ENCODE measurements around the gene MAN1B1.

The MAN1B1 gene

GRCh38 chr9:137069508-137070091 lies 17.2 kb upstream of the MAN1B1 start:
- DNase-seq, result no peak

DNA sequence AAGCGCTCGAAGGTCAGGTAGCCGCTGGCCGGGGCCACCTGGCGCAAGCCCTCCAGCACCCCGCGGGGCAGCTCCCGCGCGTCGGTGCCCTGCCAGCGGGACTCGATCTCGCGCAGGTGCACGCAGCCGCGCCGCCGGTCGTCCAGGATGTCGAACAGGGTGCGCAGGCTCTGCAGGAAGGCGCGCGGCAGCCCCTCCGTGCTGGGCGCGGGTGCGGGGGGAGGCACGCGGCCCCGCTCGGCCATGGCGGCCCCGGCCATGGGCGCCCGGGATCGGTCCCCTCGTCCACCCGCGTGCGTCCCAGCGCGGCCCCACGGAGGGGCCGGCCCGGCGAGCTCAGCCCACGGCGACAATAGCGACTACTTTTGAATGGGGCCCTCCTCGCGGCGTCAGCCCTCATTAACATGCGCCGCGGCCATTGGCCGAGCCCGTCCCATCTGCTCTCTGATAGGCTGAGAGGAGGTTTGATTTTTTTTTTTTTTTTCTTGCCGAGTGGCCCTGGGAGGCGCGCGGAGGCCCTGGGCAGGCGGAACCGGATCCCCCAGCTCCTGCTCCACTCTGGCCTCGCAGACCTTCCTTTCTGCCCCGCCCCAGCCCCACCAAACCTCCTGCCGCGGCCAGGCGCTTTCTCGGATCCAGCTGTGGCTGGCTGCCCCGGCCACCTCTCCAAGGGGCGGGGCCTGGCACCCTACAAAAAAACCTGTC lies 16.4 kb upstream of the MAN1B1 start, which contains the start of gene SAPCD2:
SAPCD2 (minus strand) TSS at position 357 of the 705 bp plus-strand sequence; CDS start at position 260, 97 bp downstream.
- peak; percentile 86 for DNase-seq

GRCh38 chr9:137070906-137071275 lies 15.9 kb upstream of the MAN1B1 start:
- no peak for DNase-seq

- no peak for DNase-seq
These were observed 15.5 kb upstream of the MAN1B1 start for GRCh38 chr9:137071282-137071681.

GRCh38 chr9:137073992-137074399 lies 12.8 kb upstream of the MAN1B1 start:
- DNase-seq, result no peak

DNA sequence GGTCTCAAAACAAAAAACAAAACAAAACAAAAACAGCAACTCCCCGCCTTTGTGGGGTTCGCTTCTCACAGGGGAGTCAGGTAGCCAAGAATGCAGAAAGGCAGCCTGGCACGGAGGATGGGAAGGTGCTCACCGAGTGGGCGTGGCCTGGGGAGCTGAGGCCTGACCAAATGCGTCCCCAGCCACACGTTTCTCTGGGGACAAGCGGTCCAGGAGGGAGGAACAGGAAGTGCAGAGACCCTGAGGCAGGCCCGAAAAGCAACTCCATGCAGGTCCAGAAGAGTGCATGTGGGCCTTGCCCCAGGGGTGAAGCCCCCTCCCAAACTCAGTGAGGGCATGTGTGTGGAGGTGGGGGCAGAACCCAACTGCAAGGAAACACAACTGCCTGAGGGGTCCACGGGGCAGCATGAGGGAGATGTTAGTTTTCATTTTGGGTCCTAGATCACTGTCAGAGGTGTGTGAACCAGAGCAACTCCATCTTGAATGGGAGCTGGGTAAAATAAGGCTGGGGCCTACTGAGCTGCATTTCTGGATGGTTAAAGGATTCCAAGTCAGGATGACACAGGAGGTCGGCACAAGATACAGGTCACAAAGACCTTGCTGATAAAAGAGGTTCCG lies 12.0 kb upstream of the MAN1B1 start:
- no peak for DNase-seq

DNA sequence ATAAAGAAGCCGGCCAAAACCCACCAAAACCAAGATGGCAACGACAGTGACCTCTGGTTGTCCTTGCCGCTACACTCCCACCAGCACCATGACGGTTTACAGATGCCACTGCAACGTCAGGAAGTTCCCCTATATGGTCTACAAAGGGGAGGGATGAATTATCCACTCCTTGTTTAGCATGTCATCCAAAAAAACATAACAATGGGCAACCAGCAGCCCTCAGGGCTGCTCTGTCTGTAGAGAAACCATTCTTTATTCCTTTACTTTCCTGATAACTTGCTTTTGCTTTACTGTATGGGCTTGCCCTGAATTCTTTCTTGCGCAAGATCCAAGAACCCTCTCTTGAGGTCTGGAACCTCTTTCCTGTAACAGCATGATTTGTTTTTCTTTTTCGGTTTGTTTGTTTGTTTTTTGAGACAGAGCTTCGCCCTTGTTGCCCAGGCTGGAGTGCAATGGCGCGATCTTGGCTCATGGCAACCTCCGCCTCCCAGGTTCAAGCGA lies 11.5 kb upstream of the MAN1B1 start:
- no peak for DNase-seq

DNA sequence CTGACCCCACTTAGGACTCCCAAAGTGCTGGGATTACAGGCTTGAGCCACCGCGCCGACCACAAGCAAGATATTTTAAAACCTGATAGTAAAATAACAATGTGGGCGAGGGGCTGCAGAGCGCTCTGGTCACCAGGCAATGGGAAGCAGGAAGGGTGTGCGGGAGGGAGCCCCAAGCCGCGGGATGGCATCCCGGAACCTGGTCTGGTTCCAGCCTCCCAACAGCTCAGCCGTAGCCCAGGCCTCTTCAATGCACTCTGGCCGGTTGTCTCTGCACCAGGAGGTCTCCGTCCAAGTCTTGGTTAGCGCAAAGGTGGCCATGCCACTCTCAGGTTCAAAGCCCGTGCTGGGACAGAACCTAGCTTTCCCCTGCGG lies 10.2 kb upstream of the MAN1B1 start:
- DNase-seq, result no peak

DNA sequence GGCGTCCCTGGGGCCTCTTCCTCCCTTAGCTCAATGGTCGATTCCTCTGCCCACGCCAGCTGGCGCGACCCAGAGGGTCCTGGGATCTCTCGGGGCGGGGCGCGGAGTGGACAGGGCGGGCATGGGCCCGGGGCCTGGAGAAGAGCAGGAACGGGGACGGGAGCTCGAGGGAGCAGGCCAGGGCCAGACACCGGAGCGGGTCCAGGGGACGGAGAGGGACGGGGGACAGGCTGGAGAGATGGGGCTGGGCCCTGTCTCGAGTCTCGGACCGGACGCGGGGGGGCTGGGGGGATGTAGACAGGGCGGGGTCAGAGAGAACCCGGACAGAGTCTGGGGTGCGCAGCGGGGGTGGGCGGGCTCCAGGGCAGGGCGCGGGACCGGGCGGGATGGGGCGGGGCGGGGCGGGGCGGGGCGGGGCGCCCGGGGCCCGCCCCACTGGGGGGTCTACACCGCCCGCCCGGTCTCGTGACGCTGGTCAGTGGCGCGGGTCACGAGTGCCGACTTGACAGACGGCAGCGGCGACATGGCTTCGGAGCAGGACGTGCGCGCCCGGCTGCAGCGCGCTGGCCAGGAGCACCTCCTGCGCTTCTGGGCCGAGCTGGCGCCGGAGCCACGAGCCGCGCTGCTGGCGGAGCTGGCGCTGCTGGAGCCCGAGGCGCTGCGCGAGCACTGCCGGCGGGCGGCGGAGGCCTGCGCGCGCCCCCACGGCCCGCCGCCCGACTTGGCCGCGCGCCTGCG lies 9.6 kb upstream of the MAN1B1 start, which contains the start of gene UAP1L1:
UAP1L1 (plus strand) TSS at position 508 of the 738 bp plus-strand sequence; CDS start at position 524, 16 bp downstream.
- DNase-seq, result no peak

GRCh38 chr9:137077758-137078693 lies 8.8 kb upstream of the MAN1B1 start:
- no peak for DNase-seq

DNA sequence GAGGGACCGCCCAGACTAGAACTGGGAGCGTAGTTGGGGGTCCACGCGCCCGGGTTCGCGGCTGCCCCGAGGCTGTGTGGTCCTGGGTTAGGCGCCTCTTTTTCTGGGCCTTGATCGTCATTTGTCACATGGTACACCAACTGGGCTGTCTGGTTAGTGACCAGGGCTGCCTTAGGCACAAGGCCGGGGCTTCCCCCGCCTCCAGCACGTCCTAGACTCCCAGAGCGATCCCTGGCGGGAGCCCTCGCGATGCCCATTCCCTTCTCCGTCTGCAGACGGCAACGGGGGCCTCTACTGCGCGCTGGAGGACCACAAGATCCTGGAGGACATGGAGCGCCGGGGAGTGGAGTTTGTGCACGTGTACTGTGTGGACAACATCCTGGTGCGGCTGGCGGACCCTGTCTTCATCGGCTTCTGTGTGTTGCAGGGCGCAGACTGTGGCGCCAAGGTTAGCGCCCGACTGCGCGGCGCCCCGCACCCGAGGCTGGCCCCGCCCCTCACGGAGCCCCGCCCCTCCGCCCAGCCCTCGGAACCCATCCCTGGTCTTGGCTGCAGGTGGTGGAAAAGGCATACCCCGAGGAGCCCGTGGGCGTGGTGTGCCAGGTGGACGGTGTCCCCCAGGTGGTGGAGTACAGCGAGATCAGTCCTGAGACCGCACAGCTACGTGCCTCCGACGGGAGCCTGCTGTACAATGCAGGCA lies 7.9 kb upstream of the MAN1B1 start:
- no peak for DNase-seq

GRCh38 chr9:137079401-137079787 lies 7.4 kb upstream of the MAN1B1 start:
- no peak for DNase-seq

DNA sequence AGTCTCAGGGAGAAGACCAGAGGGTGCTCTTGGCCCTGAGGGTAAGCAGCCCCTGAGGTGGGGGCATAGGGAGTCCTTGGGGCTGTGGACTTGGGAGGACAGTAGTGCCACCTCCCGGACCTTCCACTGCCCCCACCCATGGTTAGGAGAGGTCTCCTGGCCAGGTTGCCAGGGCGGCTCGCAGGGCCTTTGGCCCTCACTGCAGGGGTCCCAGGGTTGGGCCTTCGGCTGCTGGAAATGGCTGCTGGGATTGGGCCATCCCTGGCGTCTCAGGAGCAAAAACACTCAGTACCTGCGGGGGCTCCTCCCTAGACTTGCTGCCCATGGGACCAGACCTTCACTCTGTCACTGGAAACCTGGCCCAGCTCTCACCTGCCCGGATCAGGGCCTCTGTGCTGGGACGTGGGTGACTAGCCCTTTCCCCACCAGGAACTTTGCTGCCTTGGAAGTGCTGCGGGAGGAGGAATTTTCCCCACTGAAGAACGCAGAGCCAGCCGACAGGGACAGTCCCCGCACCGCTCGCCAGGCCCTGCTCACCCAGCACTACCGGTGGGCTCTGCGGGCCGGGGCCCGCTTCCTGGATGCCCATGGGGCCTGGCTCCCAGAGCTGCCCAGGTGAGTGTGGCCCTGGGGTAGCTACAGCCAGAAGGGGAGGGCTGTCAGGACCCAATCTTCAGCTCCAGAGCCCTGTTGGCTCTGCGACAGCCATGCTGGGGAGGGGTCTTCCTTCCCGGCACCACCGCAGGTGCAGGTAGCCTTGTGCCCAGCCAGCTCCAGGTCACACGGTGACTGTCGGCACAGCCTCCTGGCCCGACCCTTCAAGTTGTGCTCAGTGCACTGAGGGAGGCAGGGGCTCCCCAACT lies 6.3 kb upstream of the MAN1B1 start:
- no peak for DNase-seq

GRCh38 chr9:137082222-137082924 lies 4.4 kb upstream of the MAN1B1 start:
- no peak for DNase-seq

- no peak for DNase-seq
These were observed 3.9 kb upstream of the MAN1B1 start for GRCh38 chr9:137082925-137083290.

- DNase-seq, result no peak
These were observed 3.3 kb upstream of the MAN1B1 start for GRCh38 chr9:137083394-137084004.

DNA sequence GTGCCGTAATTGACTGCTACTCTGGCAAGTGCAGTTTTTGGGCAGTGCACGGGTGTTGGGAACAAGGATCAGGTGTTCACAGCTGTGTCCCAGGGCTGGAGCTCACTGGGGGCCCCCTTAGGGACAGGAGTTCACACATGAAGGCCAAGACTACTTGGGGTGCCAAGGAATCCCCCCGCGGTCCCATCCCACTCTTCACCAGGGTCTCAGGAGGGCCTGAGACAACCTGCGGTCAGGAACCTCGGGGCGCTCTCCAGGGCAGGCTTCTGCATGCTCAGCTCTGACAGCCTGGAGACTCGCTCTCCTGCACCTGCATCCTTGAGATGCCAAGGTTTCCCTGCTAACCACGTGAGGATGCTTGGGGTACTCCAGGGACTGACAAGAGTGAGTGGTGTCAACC lies 2.3 kb upstream of the MAN1B1 start:
- no peak for DNase-seq

DNA sequence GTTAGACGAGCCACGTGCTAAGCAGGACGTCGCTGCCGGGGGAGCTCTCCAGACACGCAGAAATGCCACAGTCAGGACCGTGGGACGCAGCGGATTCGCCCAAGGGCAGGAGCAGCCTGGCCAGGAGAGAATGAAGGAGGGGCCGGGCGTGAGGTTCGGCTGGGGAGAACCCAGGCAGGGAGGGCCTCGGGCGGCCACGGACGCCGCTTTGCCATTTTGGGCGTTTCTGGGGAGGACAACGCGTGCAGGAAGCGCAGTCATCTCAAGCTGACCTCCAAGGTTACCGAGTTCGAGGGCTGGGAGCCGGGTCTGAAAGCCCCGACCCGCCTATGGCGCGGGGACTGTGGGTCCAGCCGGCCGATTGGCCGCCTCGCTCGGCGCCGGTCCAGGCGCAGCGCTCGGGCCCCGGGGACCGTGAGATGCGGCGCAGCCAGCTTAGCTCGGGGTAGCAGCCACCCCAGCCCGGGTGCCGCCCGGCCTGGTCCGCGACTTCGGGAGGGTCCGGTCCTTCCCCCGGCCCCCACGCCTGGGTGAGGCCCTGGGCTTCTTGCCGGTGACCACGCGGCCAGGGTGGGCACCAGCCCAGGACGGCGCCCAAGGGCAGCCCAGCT lies 760 bp upstream of the MAN1B1 start:
- no peak for DNase-seq

GRCh38 chr9:137087409-137087925 lies 682 bp downstream of the MAN1B1 start:
- DNase-seq, result no peak
